Stimulated activated naive CD8-positive, alpha-beta T cell treated with anti-CD3 and anti-CD28 coated beads, Interleukin-15, amount 100 ng/mL, for 72 hours (primary cell): ENCODE data around the gene VPS50.

ENCODE experiments used
- ATAC-seq: fragments of 150-1000 bp; cut with Tn5 transposase; 2 replicates; pipeline ENCODE4 v1.10.0; 2021; ENCODE audit warnings: mild to moderate bottlenecking, moderate library complexity
- DNase-seq, 2 donors: peaks; one replicate each; pipeline ENCODE4 v3.0.0; 2021 to 2022
- H3K27ac Mint-ChIP-seq, 2 donors: one replicate each; pipeline ENCODE4 v1.8.0; 2022; ENCODE audit warnings: mild to moderate bottlenecking in 2 of 2, mixed read lengths in 2 of 2, moderate library complexity in 2 of 2
- H3K27me3 Mint-ChIP-seq: one replicate; pipeline ENCODE4 v1.8.0; 2022; ENCODE audit warnings: mixed read lengths
- H3K4me1 Mint-ChIP-seq: one replicate; pipeline ENCODE4 v1.8.0; 2022; ENCODE audit warnings: mild to moderate bottlenecking, mixed read lengths
- H3K4me3 Mint-ChIP-seq, 2 donors: one replicate each; pipeline ENCODE4 v1.8.0; 2022; ENCODE audit warnings: mild to moderate bottlenecking in 2 of 2, mixed read lengths in 2 of 2, moderate library complexity in 1 of 2
- H3K9me3 Mint-ChIP-seq, 2 donors: one replicate each; pipeline ENCODE4 v1.8.0; 2022; ENCODE audit warnings: mixed read lengths in 2 of 2

The VPS50 gene

DNA sequence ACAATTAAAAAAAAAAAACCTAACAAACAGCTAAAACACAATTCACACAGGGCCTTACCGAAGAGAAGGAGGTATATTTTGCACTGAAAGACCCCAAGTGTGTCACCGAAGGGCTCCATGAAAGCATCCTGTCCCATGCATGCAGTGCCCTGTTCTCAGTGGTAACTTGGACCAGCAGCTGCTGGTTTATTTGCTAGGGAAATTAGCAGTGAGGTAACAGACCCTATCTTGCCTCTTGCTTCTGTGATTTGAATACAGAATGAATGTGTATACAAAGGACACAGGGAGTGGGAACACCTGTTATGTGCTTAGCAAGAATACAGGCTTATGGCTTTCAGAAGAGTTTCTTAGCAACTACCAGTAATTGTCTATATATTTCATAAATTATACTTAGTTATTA lies 5.9 kb upstream of the VPS50 start, which contains the start of gene HEPACAM2:
HEPACAM2 (minus strand) TSS at position 160 of the 400 bp plus-strand sequence.
- H3K4me1 Mint-ChIP-seq = peaks cover 7% of the 10 kb centered on the region
- H3K27ac Mint-ChIP-seq = no peak within 1 kb of the TSS
- no peaks in the 10 kb centered on the region for H3K9me3 Mint-ChIP-seq
- H3K27me3 Mint-ChIP-seq = no peaks in the 10 kb centered on the region
- H3K4me3 Mint-ChIP-seq = no peak within 1 kb of the TSS
- DNase-seq (no peak), ATAC-seq (no peak)

DNA sequence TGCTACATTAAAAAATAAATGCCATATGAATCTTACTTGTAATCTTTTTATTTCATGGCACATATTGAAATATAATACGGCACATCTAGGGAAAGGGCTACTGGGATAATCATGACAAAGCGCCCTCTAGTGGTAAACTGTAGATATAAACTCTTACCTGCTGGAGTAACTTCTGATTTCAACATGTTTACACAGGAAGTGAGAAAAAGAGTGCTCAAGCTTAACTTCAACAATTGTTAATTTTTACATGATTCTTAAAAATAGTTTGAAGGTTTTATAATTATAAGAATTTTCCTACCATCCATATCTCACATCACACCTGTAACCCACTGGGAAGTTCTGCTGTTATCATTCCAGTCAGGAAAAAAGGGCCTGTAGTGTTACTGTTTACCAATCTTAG lies 3.9 kb upstream of the VPS50 start:
- Mint-ChIP-seq H3K27ac (no peak overlapping the region), H3K4me3 (no peak overlapping the region), H3K4me1 (peaks cover 12% of the 10 kb centered on the region), H3K9me3 (no peaks in the 10 kb centered on the region), H3K27me3 (no peaks in the 10 kb centered on the region)
- DNase-seq (peak in 1 of 2 donors; percentile 21), ATAC-seq (no peak)

DNA sequence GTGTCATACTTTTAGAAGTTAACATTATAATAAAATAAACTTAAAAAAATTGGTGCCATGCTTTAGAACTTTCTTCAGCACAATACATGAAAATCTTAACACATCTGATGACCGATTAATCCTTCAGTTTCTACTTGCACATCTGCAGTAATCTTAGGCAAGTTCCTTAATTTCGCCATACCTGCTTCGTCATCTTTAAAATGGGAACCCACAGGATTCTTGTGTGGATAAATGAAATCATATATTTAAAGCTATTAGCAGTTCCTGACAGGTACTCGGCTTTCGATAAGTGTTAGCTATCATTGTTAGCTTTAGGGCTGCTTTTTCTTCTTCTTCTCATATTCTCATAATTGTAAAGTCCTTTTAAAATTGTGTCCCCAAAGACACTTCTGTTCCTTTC lies 907 bp upstream of the VPS50 start:
- DNase-seq = no peak
- ATAC-seq = no peak
- Mint-ChIP-seq H3K4me1 (peaks cover 12% of the 10 kb centered on the region), H3K9me3 (no peaks in the 10 kb centered on the region), H3K27me3 (no peaks in the 10 kb centered on the region), H3K27ac (peak overlapping the region; percentile 95 to 96), H3K4me3 (peak overlapping the region; percentile 91 to 97)

DNA sequence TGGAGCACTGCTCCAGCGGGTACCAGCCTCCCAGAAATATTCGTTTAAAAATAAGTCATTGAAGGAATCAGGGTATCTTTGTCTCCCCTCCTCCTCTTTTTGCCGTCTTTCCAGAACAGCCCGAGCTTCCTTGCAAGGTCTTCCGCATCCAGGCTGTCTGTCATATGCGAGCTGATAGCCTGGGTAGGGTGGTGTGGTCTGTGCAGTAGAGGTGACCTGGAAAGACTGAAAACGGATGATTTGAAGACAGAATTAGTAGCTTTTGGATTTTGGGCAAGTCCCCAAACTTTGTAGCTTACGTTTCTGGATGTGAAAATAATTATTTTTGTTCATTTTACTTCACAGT lies 480 bp downstream of the VPS50 start:
- H3K4me1 Mint-ChIP-seq = peaks cover 12% of the 10 kb centered on the region
- H3K4me3 Mint-ChIP-seq = peak overlapping the region; percentile 91 to 97
- ATAC-seq (no peak), DNase-seq (no peak)
- peak overlapping the region; percentile 95 to 96 for H3K27ac Mint-ChIP-seq
- no peaks in the 10 kb centered on the region for H3K27me3 Mint-ChIP-seq
- no peaks in the 10 kb centered on the region for H3K9me3 Mint-ChIP-seq

- Mint-ChIP-seq H3K27ac (no peak overlapping the region), H3K4me3 (no peak overlapping the region), H3K27me3 (no peaks in the 10 kb centered on the region), H3K4me1 (peaks cover 5% of the 10 kb centered on the region), H3K9me3 (no peaks in the 10 kb centered on the region)
- ATAC-seq (no peak), DNase-seq (no peak)
These were observed 3.4 kb downstream of the VPS50 start for GRCh38 chr7:93235541-93235940.

DNA sequence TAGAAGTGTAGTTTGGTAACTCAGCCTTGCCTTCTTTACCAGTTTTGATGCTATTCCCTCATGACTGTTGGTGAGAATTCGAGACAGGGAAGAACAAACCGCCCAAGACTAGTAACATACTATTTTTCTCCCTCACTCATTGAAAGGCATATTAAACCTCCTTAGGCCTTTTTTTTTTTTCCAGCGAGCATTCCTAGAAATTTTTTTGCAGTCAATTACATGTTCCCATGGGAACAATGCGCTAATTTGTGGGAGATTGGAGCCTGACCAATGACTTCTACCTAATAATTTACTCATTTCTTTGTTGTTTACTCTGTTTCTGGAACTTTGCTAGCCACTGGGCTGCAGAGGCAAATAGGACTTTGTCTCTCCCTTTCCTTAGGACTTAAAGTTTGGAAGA lies 6.0 kb downstream of the VPS50 start:
- no peaks in the 10 kb centered on the region for H3K9me3 Mint-ChIP-seq
- no peak overlapping the region for H3K27ac Mint-ChIP-seq
- no peaks in the 10 kb centered on the region for H3K27me3 Mint-ChIP-seq
- no peak for ATAC-seq
- H3K4me1 Mint-ChIP-seq = no peaks in the 10 kb centered on the region
- H3K4me3 Mint-ChIP-seq = no peak overlapping the region
- no peak for DNase-seq

- no peak overlapping the region for H3K27ac Mint-ChIP-seq
- H3K9me3 Mint-ChIP-seq = no peaks in the 10 kb centered on the region
- no peak overlapping the region for H3K4me3 Mint-ChIP-seq
- no peak for ATAC-seq
- no peaks in the 10 kb centered on the region for H3K27me3 Mint-ChIP-seq
- DNase-seq = no peak
- no peaks in the 10 kb centered on the region for H3K4me1 Mint-ChIP-seq
These were observed 6.6 kb downstream of the VPS50 start for GRCh38 chr7:93238748-93239147.

- H3K27me3 Mint-ChIP-seq = no peaks in the 10 kb centered on the region
- no peak for DNase-seq
- H3K27ac Mint-ChIP-seq = no peak overlapping the region
- no peak for ATAC-seq
- H3K4me3 Mint-ChIP-seq = no peak overlapping the region
- H3K4me1 Mint-ChIP-seq = peaks cover 2% of the 10 kb centered on the region
- no peaks in the 10 kb centered on the region for H3K9me3 Mint-ChIP-seq
These were observed 7.7 kb downstream of the VPS50 start for GRCh38 chr7:93239824-93240223.

DNA sequence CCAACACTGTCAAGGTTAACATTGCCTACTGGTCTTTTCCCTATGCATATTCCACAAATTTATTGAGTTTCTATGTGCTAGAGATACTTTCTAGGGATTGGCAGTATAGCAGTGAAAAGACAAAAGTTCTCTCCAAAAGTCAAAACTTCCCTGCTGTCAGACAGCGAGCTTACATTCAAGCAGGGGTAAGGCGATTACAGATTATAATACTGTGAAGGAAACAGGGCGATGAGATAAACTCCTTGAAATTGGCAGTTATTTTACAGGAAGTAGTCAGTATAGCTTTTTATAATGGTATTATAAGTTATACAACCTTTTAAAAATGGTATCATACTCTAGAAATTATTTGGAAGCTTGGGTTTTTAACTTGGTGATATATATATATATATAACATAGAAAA lies 9.9 kb downstream of the VPS50 start:
- DNase-seq = no peak

GRCh38 chr7:93245525-93246432 lies 13.6 kb downstream of the VPS50 start:
- Mint-ChIP-seq H3K4me1 (peaks cover 7% of the 10 kb centered on the region), H3K27me3 (no peaks in the 10 kb centered on the region), H3K4me3 (no peak overlapping the region), H3K27ac (no peak overlapping the region), H3K9me3 (no peaks in the 10 kb centered on the region)
- DNase-seq (no peak), ATAC-seq (no peak)

More for the DNA sequence above, 9.9 kb downstream of the VPS50 start:
- peaks cover 7% of the 10 kb centered on the region for H3K4me1 Mint-ChIP-seq
- H3K9me3 Mint-ChIP-seq = no peaks in the 10 kb centered on the region
- no peak for ATAC-seq
- H3K27me3 Mint-ChIP-seq = no peaks in the 10 kb centered on the region
- no peak overlapping the region for H3K4me3 Mint-ChIP-seq
- no peak overlapping the region for H3K27ac Mint-ChIP-seq

DNA sequence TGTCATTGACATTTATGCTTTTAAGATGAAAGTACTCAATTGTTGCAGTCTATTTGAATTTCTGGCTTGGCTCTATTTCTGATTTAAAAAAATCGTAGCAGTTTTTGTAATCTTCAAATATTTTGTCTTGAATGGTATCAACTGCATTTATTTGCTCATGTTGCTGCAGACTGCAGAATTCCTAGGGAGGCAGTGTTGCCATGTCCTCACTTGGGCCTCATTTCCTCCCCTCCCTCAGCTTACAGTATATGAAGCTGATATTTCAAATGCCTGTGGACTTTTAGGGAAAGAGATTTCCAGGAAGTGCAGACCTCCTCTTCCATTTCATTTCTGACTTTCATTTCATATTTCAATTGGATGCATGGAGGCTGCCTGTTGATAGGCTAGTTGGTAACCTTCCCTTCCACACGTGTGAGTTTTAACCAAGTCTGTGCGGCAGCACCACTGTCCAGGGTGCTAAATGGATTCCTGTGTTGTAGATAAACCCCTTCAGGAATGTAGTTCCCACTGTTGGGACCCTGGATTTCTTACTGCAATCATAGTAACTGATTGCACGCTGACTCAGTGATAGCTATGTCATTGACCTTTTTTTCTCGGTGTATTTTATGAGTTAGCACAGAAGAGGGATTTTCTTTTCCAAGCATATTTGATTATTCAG lies 17.5 kb downstream of the VPS50 start:
- H3K9me3 Mint-ChIP-seq = no peaks in the 10 kb centered on the region
- no peak overlapping the region for H3K27ac Mint-ChIP-seq
- ATAC-seq = no peak
- DNase-seq = no peak
- no peak overlapping the region for H3K4me3 Mint-ChIP-seq
- H3K27me3 Mint-ChIP-seq = no peaks in the 10 kb centered on the region
- peaks cover 7% of the 10 kb centered on the region for H3K4me1 Mint-ChIP-seq

DNA sequence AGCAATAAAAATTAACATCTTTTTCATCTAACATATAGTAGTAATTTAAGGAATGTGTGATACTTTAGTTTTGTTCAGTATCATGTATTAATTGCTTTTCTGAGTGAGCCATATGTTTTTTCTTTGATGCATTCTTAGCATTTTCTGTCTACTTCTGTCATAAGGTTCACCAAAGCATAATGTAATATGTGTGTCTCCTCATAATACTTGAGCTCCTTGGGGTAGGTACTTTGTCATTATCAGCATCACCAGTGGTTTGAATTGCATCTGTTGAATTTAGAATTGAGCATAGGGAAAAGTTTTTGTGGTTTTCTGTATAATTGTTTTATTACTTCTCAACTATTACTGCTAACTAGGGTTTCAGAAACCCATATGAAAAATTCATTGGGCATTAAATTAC lies 26.5 kb downstream of the VPS50 start:
- Mint-ChIP-seq H3K27me3 (no peaks in the 10 kb centered on the region), H3K27ac (no peak overlapping the region), H3K4me3 (no peak overlapping the region), H3K4me1 (no peaks in the 10 kb centered on the region), H3K9me3 (no peaks in the 10 kb centered on the region)
- ATAC-seq = no peak
- no peak for DNase-seq

DNA sequence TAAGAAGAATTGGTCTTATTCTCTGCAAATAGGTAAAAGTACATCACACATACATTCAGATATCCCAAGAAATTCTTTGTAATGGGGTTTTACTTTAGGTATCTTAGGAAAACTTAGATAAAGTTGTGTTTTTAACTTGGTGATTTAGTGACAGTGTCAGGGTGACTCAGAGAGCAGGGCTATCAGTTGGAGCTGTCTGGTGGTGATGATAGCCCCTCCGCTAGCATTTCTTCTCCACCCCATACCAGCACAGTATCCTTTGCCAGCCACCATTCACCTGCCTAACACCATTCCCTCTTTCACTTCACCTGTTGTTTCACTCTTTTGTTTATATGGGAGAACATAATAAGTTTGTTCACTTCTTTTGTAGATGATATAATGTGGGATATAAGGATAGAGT lies 30.4 kb downstream of the VPS50 start:
- no peaks in the 10 kb centered on the region for H3K27me3 Mint-ChIP-seq
- H3K4me1 Mint-ChIP-seq = no peaks in the 10 kb centered on the region
- ATAC-seq = no peak
- H3K27ac Mint-ChIP-seq = no peak overlapping the region
- DNase-seq = no peak
- H3K4me3 Mint-ChIP-seq = no peak overlapping the region
- no peaks in the 10 kb centered on the region for H3K9me3 Mint-ChIP-seq

DNA sequence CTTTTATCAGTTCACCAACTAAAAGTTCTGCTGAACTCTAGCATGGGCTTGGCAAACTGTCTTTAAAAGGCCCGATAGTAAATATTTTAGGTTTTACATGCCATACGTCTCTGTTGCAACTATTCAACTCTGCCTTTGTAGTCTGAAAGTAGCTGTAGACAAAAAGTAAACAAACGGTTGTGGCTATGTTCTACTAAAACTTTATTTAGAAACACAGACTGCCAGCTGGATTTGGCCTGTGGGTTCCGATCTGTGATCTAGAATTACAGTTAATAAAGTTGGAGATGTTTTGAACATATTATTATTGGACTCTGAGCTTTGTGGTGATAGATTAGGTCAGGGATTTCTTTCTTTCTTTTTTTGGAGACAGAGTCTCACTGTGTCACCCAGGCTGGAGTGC lies 33.1 kb downstream of the VPS50 start:
- Mint-ChIP-seq H3K9me3 (no peaks in the 10 kb centered on the region), H3K27ac (no peak overlapping the region), H3K4me1 (no peaks in the 10 kb centered on the region), H3K27me3 (no peaks in the 10 kb centered on the region), H3K4me3 (no peak overlapping the region)
- no peak for DNase-seq
- no peak for ATAC-seq

DNA sequence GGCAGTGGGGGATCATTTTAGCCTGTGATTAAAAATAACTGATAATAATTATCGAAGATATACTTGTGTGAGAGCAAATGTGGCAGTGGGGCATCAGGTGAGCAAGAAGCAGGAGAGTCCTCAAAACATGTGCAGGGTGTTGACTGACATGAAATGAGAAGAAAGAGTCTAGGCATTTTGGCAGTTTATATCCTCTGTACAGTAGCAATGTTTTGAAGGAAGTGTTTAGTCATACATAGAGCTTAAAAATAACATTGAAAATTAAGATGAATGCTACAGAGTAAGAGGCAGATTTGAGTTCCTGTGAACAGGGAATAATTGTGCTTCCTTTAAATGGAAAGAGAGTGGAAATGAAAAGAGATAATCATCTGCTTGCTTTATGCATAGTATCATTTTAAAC lies 47.4 kb downstream of the VPS50 start:
- Mint-ChIP-seq H3K4me3 (no peak overlapping the region), H3K4me1 (no peaks in the 10 kb centered on the region), H3K27ac (peak overlapping the region in 1 of 2 donors; percentile 79), H3K27me3 (no peaks in the 10 kb centered on the region), H3K9me3 (no peaks in the 10 kb centered on the region)
- ATAC-seq (no peak), DNase-seq (no peak)

DNA sequence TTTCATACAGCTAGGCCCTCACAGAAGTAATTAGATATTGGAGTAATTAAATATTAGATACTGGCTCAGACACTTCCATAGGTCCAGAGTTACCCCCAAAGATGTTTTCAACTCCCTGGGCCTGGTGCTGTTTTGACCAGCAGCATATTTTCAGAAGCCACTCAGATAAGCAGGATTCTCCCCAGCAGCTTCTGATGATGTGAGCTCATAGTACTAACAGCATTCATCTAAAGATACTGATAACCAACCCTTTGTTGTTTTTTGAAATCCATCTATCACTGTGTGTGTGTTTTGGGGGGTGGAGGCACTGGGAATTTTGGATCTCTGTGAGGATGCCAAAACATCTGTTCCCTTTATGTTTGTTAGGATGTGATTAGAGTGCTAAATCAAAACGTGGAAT lies 52.7 kb downstream of the VPS50 start:
- H3K27ac Mint-ChIP-seq = no peak overlapping the region
- no peak for DNase-seq
- no peaks in the 10 kb centered on the region for H3K27me3 Mint-ChIP-seq
- H3K4me1 Mint-ChIP-seq = no peaks in the 10 kb centered on the region
- no peak overlapping the region for H3K4me3 Mint-ChIP-seq
- no peaks in the 10 kb centered on the region for H3K9me3 Mint-ChIP-seq
- ATAC-seq = no peak
